Erythroblast (primary cell): ENCODE results near the gene DNASE1L1.

Experiments
- DNase-seq, 2 experiments: peaks; one replicate each; lab custom pipeline; 2025; lab: John Stamatoyannopoulos, UW
- GATA1 ChIP-seq: IDR thresholded peaks from 2 replicates; pipeline ENCODE4 v1.6.1; 2011; ENCODE audit warnings: low read depth, mild to moderate bottlenecking, control low read depth, low read length, moderate library complexity
- POLR2A ChIP-seq: IDR thresholded peaks from 2 replicates; pipeline ENCODE4 v1.6.1; 2011; ENCODE audit warnings: mild to moderate bottlenecking, low read length

The DNASE1L1 gene

GRCh38 chrX:154353172-154353843 is 55.7 kb downstream of the DNASE1L1 start:
- no peak for DNase-seq
- TF ChIP-seq GATA1 (no peak), POLR2A (no peak)

DNA sequence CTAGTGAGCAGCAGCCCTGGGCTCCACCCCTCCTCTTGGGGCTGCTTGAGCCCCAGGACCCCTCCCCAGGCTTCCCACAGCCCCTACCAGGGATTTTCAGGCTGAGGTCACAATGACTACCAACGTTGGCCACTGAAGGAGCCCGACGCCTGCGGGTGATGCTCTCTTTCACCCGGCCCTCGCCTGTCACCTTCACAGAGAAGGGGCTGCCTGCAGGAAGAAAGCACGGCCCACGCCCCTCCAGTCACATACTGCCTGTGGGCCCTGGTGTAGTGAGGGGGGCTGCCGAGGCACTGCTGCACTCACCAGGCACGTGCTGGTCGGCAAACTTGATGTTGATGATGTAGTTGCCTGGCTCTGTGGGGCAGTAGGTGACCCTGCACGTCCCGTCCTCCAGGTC is 56.6 kb downstream of the DNASE1L1 start:
- TF ChIP-seq GATA1 (no peak), POLR2A (no peak)

GRCh38 chrX:154352012-154352401 is 57.0 kb downstream of the DNASE1L1 start:
- TF ChIP-seq POLR2A: no peak
- TF ChIP-seq GATA1: no peak

More for the DNA sequence above, 56.6 kb downstream of the DNASE1L1 start:
- DNase-seq: no peak

More at GRCh38 chrX:154352012-154352401, 57.0 kb downstream of the DNASE1L1 start:
- no peak for DNase-seq
